NCI-H2196 (cell line): ENCODE measurements around the gene RPS25.
"Not testable (repeated sequence)": the region's sequence is repeated elsewhere in the genome, so short reads cannot be mapped to it uniquely, and the experiment has no call there.

Source experiments
- DNase-seq: peaks from one replicate; lab custom pipeline; 2025; ENCODE audit not compliant: unreplicated experiment; lab: John Stamatoyannopoulos, UW

Gene RPS25

DNA sequence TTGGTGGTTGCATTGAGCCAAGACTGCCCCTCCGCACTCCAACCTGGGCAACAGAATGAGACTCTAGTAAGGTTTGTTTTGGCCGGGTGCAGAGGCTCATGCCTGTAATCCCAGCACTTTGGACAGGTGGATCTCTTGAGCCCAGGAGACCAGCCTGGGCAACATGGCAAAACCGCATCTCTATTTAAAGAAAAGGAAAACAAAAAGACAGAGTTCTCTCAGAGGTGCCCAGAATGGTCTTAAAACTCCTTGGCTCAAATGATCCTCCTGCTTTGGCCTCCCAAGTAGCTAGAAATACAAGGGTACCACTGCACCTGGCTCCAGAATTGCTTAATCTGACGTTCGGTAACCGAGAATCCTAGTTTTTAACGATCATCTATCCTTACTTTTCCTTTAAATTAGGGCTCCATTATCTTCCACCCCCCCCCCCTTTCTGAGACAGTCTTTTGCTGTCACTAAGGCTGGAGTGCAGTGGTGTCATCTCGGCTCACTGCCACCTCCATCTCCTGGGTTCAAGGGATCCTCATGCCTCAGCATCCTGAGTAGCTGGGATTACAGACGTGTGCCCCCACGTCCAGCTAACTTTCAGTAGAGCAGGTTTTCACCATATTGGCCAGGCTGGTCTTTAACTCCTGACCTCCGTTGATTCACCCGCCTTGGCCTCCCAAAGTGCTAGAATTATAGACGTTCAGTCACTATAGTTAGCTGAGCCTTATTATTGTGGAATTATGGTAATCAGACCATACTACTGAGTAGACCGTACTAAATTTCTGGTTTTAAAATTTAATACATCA, 1.7 kb downstream of the RPS25 start:
- DNase-seq: no peak

GRCh38 chr11:119015054-119015611, 3.0 kb downstream of the RPS25 start:
- no peak for DNase-seq

DNA sequence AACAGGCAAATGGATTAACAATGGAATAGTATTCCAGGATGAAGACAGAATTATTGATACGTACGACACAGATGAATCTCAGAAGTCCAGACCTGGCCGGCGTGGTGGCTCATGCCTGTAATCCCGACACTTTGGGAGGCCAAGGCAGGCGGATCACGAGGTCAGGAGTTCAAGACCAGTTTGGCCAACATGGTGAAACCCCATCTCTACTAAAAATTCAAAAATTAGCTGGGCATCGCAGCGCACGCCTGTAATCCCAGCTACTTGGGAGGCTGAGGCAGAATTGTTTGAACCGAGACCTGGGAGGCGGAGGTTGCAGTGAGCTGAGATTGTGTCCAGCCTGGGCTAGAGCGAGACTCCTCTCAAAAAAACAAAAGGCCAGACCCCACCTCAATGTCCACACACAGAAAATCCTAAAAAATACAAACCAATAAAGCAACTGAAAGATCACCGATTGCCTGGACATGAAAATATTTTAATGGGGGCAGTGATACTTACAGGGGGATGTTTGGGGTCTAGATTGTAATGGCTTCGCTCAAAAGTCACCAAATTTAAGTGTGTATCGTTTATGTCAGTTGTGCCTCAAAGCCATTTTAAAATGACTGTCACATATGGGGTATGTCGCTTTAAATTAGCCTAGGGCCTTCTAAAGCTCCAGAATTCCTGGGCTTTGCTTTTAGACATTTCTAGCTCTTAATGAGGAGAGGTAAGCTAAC, 3.8 kb downstream of the RPS25 start:
- DNase-seq: no peak

GRCh38 chr11:119012629-119013170, 5.4 kb downstream of the RPS25 start:
- DNase-seq: no peak

DNA sequence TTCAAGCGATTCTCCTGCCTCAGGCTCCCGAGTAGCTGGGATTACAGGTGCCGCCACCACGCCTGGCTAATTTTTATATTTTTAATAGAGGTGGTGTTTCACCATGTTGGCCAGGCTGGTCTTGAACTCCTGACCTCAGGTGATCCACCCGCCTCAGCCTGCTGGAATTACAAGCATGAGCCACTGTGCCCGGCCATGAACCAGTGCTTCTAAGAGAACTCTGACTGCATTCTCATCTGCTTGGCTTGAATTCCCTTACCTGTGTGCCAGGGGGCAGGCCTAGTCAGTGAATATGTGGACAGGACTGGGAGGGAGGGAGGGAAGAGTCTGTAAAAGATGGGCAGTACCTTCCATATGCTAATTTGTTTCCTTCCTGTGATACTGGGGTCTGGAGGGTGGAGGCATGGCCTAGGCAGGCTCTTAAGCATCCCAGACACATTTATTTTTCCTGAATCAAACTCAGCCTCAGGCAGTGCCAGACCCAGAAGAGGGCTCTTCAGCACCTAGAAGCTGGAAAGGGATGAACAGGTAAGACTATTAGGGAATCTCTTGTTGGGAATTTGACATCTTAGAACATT, 6.6 kb downstream of the RPS25 start:
- DNase-seq: no peak

- no peak for DNase-seq
Measured at GRCh38 chr11:119006656-119007055, 11.5 kb downstream of the RPS25 start.

- DNase-seq: no peak
Measured at GRCh38 chr11:119000906-119001305, 17.2 kb downstream of the RPS25 start.

- DNase-seq: no peak
Measured at GRCh38 chr11:118998822-118999221, 19.3 kb downstream of the RPS25 start.

GRCh38 chr11:118998388-118998717, 19.8 kb downstream of the RPS25 start:
- no peak for DNase-seq

DNA sequence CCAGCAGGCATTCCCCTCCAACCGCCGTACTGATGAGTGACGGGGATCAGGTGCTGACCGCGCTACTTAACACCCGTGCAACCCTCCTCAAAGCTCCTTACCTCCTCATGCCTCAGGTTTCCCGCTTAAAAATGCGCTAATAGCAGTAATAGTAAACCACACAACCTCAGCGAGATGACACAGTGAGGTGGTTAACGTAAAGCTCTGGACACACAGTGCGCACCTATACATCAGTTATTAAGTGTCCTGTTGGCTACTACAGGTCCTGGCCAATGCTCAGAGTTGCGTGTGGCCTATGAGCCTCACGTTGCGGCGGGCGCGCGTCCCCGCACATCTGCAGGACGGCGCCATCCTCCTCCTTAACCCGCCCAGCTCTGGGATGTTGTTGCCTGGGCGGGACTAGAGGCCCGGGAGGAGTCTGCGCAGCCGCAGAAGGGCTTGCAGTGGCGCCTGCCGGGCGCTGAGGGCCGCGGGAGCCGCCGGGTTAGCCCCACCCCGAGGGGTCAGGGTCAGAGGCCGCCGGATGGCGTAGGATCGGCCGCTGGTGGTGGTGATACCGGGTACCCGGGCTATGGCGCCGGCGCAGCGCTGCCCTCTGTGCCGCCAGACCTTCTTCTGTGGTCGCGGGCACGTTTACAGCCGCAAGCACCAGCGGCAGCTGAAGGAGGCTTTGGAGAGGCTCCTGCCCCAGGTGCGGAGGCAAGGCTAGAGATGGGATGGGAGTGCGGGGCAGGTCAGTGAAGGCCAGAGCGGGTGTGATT, 20.3 kb downstream of the RPS25 start, which contains the start of gene CENATAC:
TSS of gene CENATAC (plus strand) at position 512 of the 761 bp plus-strand sequence. CDS start at position 572, 60 bp downstream.
- DNase-seq: peak; percentile 96

DNA sequence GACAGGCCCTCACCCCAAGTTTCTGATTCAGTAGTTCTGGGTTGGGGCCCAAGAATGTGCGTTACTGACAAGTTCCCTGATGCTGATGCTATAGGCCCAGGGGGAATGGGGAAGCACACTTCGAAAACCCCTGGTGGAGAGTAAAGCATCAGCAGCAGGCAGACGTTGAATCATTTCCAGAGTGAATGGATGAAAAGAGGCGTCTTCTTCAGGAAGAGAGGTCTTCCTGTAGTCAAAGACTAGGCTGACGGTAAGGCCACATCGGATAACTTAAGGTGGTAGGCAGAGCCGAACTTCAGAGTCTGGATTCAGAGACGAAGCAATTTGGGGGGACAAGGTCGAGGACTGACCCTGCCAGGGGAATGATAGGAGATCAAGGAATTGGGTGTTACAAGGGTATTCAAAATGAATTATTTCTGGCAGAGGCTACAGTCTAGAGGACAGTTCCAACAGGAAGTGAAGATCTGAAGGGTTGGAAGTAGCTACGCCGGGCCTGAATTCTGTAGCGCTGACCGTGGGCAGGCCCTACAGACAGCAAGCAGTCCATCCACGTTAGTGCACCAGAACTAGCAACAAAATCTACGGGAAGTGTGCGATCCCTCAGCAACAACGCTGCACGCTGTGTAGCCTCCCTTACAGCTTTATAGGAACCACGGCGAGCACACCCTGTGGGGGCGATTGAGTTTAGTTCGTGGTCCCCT, 21.1 kb downstream of the RPS25 start:
- no peak for DNase-seq

DNA sequence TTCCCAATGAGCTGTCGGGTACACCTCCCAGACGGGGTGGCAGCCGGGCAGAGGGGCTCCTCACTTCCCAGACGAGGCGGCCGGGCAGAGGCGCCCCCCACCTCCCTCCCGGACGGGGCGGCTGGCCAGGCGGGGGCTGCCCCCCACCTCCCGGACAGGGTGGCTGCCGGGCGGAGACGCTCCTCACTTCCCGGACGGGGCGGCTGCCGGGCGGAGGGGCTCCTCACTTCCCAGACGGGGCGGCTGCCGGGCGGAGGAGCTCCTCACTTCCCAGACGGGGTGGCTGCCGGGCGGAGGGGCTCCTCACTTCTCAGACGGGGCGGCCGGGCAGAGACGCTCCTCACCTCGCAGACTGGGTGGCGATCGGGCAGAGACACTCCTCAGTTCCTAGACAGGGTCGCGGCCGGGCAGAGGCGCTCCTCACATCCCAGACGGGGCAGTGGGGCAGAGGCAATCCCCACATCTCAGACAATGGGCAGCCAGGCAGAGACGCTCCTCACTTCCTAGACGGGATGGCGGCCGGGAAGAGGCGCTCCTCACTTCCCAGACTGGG, 26.6 kb downstream of the RPS25 start:
- not testable (repeated sequence) for DNase-seq

DNA sequence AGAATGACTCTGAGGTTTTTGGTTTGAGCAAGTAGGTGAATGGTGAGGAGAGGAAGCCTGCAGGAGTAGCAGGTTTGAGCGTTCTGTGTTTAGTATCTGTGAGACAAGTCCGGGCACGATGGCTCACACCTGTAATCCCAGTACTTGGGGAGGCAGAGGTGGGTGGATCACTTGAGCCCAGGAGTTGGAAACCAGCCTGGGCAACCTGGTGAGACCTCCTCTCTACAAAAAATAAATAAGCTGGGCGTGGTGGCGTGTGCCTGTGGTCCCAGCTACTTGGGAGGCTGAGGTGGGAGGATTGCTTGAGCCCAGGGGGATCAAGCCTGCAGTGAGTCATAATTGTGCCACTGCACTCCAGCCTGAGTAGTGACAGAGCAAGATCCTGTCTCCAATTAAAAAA, 29.9 kb downstream of the RPS25 start:
- peak; percentile 60 for DNase-seq

DNA sequence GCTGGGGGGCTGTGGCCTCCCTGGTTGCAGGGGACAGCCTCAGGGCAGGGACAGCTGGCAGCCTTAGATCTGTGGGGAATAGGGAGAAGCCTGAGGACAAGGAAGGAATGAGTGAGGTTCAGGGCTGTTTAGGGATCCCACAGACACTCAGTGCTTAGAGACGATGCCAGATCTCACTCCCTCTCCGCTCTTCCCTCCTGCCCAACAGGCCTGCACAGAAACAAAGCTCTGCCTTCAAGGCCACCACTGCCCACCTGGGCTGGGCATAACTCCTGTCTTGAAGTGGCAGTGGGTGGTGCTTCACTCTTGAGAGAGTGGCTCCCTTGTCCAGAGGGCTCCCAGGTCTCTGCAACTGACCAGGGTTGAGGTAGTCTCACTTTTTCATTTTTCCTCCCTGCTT, 33.3 kb downstream of the RPS25 start:
- no peak for DNase-seq

DNA sequence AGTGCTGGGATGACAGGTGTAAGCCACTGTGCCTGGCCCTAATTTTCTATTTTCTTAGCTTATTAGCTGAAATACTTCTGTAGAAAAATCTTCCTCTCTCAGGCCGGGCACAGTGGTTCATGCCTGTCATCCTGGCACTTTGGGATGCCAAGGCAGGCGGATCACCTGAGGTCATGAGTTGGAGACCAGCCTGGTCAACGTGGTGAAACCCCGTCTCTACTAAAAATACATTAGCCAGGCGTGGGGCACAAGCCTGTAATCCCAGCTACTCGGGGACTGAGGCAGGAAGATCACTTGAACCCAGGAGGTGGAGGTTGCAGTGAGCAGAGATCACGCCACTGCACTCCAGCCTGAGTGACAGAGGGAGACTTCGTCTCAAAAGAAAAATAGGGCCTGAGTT, 33.8 kb downstream of the RPS25 start:
- DNase-seq: not testable (repeated sequence)

- no peak for DNase-seq
Measured at GRCh38 chr11:118980191-118980881, 37.8 kb downstream of the RPS25 start.

DNA sequence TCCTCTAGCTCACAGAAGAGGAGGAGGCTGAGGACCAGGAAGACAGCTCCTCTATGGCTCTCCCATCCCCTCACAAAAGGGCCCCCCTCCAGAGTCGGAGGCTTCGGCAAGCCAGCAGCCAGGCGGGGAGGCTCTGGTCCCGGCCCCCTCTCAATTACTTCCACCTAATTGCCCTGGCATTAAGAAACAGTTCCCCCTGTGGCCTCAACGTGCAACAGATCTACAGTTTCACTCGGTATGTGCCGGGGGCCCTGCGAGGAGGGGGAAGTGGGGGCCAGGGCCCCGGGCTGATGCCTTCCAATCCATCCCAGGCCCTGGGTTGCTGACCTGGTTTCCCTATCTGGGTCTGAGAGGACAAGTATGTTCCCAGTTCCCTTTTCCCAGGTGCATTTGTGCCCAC, 38.7 kb downstream of the RPS25 start:
- DNase-seq: no peak

DNA sequence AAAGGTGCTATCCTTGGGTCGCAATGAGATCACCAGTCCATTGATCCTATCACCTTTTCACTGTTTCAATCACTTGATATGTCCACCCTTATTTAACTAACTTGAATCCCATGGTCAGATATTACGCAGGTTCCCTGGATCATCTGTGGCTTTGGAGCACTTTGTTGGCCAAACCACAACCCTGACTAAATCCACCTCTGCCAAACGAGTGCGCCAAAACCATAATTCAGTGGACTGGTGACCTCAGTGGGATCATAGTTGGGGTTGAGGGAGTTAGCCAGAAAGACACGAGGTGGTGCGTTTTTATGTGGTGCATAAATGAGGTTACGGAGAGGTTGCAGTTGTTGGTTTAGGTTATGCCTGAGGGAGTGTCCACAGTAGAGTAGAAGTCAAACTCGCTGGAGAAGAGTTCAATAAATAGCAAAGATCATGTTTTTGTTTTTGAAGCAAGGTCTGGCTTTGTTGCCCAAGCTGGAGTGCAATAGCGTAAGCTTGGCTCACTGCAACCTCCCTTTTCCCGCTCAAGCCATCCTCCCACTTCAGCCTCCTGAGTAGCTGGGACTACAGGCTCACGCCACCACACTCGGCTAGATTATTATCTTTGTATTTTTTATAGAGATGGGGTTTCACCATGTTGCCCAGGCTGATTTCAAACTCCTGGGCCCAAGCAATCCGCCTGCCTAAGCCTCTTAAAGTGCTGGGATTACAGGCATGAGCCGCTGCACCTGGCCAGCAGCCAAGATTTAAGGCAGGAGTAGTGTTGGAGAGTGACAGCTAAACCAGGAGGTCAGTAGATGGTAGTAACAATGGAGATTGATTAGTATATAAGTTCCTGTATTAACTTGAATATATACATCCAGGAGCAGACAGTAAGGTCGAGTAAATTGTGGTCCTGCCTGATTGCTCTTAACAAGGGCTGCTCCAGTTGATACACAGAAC, 42.1 kb downstream of the RPS25 start:
- DNase-seq: peak; percentile 10
